T follicular helper cell (primary cell): ENCODE results near the gene ARFRP1.

ENCODE experiments used
- DNase-seq: peaks from one replicate; pipeline ENCODE4 v3.0.0-alpha.2; 2020; ENCODE audit warnings: low read depth

ARFRP1 gene

GRCh38 chr20:63702036-63702665 lies 5.6 kb downstream of the ARFRP1 start:
- DNase-seq, result no peak

- no peak for DNase-seq
These were observed 6.3 kb downstream of the ARFRP1 start for GRCh38 chr20:63701329-63702035.

GRCh38 chr20:63701051-63701328 lies 6.8 kb downstream of the ARFRP1 start:
- DNase-seq, result no peak

GRCh38 chr20:63700199-63701050 lies 7.4 kb downstream of the ARFRP1 start:
- DNase-seq, result no peak

- DNase-seq, result no peak
These were observed 8.1 kb downstream of the ARFRP1 start for GRCh38 chr20:63699466-63700198.

- DNase-seq, result no peak
These were observed 8.9 kb downstream of the ARFRP1 start for GRCh38 chr20:63698739-63699465.

- DNase-seq, result no peak
These were observed 9.8 kb downstream of the ARFRP1 start for GRCh38 chr20:63697868-63698545.

- DNase-seq, result no peak
These were observed 10.4 kb downstream of the ARFRP1 start for GRCh38 chr20:63697357-63697867.

GRCh38 chr20:63696628-63697356 lies 11.0 kb downstream of the ARFRP1 start, which contains the start of gene TNFRSF6B:
TSS of gene TNFRSF6B (plus strand) at chr20:63696652. CDS start at chr20:63696768, 116 bp downstream.
- no peak for DNase-seq

- DNase-seq, result no peak
These were observed 11.5 kb downstream of the ARFRP1 start for GRCh38 chr20:63696306-63696627.

GRCh38 chr20:63695424-63696305 lies 12.1 kb downstream of the ARFRP1 start:
- DNase-seq, result no peak

GRCh38 chr20:63694584-63695423 lies 13.0 kb downstream of the ARFRP1 start:
- DNase-seq, result no peak

GRCh38 chr20:63693733-63694583 lies 13.8 kb downstream of the ARFRP1 start:
- no peak for DNase-seq

GRCh38 chr20:63693083-63693732 lies 14.6 kb downstream of the ARFRP1 start:
- no peak for DNase-seq

GRCh38 chr20:63692436-63693082 lies 15.2 kb downstream of the ARFRP1 start:
- DNase-seq, result no peak
